Measurements from ENCODE around the gene TCF4.

TCF4 gene

DNA sequence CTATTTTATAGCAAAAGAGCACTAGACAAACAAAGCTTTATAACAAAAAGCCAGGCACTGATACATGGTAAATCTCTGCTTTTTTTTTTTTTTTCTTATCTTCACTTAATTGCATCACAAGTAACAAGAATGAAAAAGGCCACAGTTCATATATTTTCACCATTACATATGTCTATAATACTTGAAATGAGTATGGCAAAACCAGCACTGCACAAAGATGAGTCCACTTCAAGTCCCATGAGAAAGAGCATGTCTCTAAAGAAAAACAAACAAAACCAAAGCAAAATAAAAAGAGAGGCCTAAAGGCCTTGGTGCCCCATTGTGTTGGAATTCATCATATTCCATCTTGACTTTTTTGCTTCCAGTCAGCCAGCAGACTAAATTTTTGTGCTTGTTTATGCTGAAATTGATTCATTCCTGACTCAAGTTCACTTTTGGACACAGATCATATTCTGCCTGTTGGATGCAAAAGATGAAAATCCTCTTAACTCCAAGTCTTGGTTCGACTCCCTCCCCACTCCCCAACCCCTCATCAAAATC is 363.8 kb downstream of the TCF4 start:
- no peaks in the 10 kb centered on the region for H3K9me3 ChIP-seq (ENCODE audit: control insufficient read depth, low read length)
- H3K9ac ChIP-seq (ENCODE audit: low read length), result no peak overlapping the region
- no peaks in the 10 kb centered on the region for H3K4me1 ChIP-seq (ENCODE audit: control insufficient read depth, insufficient read depth, low read length)
- H3K36me3 ChIP-seq (ENCODE audit: control insufficient read depth, insufficient read depth, low read length), result no peaks in the 10 kb centered on the region
- no peaks in the 10 kb centered on the region for H3K27me3 ChIP-seq (ENCODE audit: control insufficient read depth, insufficient read depth, low read length)
- H3K4me3 ChIP-seq (ENCODE audit: low read length), result no peak overlapping the region

DNA sequence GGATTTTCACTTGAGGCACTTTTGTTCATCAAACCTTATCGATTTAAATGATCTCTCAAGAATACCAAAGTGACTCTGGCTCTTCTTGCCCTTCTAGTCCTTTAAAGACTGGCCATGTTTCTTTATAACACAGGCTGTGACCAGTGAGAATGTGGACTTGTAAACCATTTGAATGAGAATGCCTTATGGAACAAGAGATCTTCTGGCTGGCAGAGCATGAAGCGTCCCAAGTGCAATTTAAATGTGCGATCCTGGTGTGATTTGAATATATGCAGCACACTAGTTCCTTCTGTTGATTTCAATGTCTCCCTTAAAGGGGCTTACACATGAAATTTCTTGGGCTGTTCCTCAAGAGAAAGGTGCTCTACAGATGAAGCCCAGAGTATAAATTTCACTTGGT is 366.4 kb downstream of the TCF4 start:
- Histone ChIP-seq H3K4me1 (ENCODE audit: control insufficient read depth, insufficient read depth, low read length) (no peaks in the 10 kb centered on the region), H3K36me3 (ENCODE audit: control insufficient read depth, insufficient read depth, low read length) (no peaks in the 10 kb centered on the region), H3K4me3 (ENCODE audit: low read length) (no peak overlapping the region), H3K27me3 (ENCODE audit: control insufficient read depth, insufficient read depth, low read length) (no peaks in the 10 kb centered on the region), H3K9me3 (ENCODE audit: control insufficient read depth, low read length) (no peaks in the 10 kb centered on the region), H3K9ac (ENCODE audit: low read length) (no peak overlapping the region)

GRCh38 chr18:55220523-55220922 is 367.5 kb downstream of the TCF4 start:
- H3K27me3 ChIP-seq (ENCODE audit: control insufficient read depth, insufficient read depth, low read length), result no peaks in the 10 kb centered on the region
- H3K36me3 ChIP-seq (ENCODE audit: control insufficient read depth, insufficient read depth, low read length), result no peaks in the 10 kb centered on the region
- no peaks in the 10 kb centered on the region for H3K4me1 ChIP-seq (ENCODE audit: control insufficient read depth, insufficient read depth, low read length)
- no peak overlapping the region for H3K9ac ChIP-seq (ENCODE audit: low read length)
- H3K9me3 ChIP-seq (ENCODE audit: control insufficient read depth, low read length), result no peaks in the 10 kb centered on the region
- H3K4me3 ChIP-seq (ENCODE audit: low read length), result no peak overlapping the region

DNA sequence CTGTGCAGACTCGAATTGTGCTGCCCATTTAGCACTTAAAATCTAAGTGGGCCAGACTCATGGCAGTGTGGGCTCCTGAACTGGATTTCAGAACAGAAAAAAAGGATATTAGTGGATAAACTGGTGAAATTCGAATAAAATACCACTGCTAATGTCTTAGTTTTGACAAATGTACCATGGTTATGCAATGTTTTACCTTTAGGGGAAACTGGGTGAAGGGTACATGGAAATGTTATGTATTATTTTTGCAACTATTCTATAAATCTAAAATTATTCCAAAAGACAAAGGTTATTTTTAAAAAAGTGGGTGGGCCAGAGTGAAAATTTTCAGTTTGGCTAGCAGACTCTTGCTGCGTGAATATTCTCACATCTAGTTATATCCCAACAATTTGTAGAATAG is 368.2 kb downstream of the TCF4 start:
- no peaks in the 10 kb centered on the region for H3K4me1 ChIP-seq (ENCODE audit: control insufficient read depth, insufficient read depth, low read length)

DNA sequence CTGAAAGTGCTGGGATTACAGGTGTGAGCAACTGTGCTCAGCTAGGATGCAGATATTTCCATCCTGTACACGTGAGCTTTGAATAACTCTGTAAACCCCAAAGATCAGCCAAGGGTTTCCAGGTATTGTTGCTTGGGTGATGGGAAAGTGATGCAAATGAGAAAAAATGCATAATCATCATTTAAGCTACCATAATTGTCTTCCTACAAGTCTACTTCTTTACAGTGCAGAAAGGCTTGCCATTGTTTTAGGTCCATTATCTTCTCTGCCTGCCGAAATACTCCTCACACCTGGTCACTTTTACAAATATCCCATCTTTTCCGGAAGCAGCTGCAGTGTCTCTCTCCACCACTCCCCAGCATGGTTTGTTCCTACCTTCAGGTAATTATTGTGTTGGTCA is 368.9 kb downstream of the TCF4 start:
- Histone ChIP-seq H3K4me3 (ENCODE audit: low read length) (no peak overlapping the region), H3K9me3 (ENCODE audit: control insufficient read depth, low read length) (no peaks in the 10 kb centered on the region), H3K4me1 (ENCODE audit: control insufficient read depth, insufficient read depth, low read length) (no peaks in the 10 kb centered on the region), H3K36me3 (ENCODE audit: control insufficient read depth, insufficient read depth, low read length) (no peaks in the 10 kb centered on the region), H3K9ac (ENCODE audit: low read length) (no peak overlapping the region), H3K27me3 (ENCODE audit: control insufficient read depth, insufficient read depth, low read length) (no peaks in the 10 kb centered on the region)

More for the DNA sequence above, 368.2 kb downstream of the TCF4 start:
- H3K27me3 ChIP-seq (ENCODE audit: control insufficient read depth, insufficient read depth, low read length), result no peaks in the 10 kb centered on the region
- no peak overlapping the region for H3K4me3 ChIP-seq (ENCODE audit: low read length)
- H3K9me3 ChIP-seq (ENCODE audit: control insufficient read depth, low read length), result no peaks in the 10 kb centered on the region
- no peaks in the 10 kb centered on the region for H3K36me3 ChIP-seq (ENCODE audit: control insufficient read depth, insufficient read depth, low read length)
- no peak overlapping the region for H3K9ac ChIP-seq (ENCODE audit: low read length)

GRCh38 chr18:55214969-55215368 is 373.0 kb downstream of the TCF4 start:
- no peaks in the 10 kb centered on the region for H3K36me3 ChIP-seq (ENCODE audit: control insufficient read depth, insufficient read depth, low read length)
- no peak overlapping the region for H3K4me3 ChIP-seq (ENCODE audit: low read length)
- no peaks in the 10 kb centered on the region for H3K27me3 ChIP-seq (ENCODE audit: control insufficient read depth, insufficient read depth, low read length)
- H3K9ac ChIP-seq (ENCODE audit: low read length), result no peak overlapping the region
- no peaks in the 10 kb centered on the region for H3K9me3 ChIP-seq (ENCODE audit: control insufficient read depth, low read length)
- H3K4me1 ChIP-seq (ENCODE audit: control insufficient read depth, insufficient read depth, low read length), result no peaks in the 10 kb centered on the region

GRCh38 chr18:55214534-55214933 is 373.5 kb downstream of the TCF4 start:
- H3K9me3 ChIP-seq (ENCODE audit: control insufficient read depth, low read length), result no peaks in the 10 kb centered on the region
- H3K36me3 ChIP-seq (ENCODE audit: control insufficient read depth, insufficient read depth, low read length), result no peaks in the 10 kb centered on the region
- H3K4me1 ChIP-seq (ENCODE audit: control insufficient read depth, insufficient read depth, low read length), result no peaks in the 10 kb centered on the region
- H3K9ac ChIP-seq (ENCODE audit: low read length), result no peak overlapping the region
- no peaks in the 10 kb centered on the region for H3K27me3 ChIP-seq (ENCODE audit: control insufficient read depth, insufficient read depth, low read length)
- no peak overlapping the region for H3K4me3 ChIP-seq (ENCODE audit: low read length)

GRCh38 chr18:55213586-55213985 is 374.4 kb downstream of the TCF4 start:
- Histone ChIP-seq H3K4me3 (ENCODE audit: low read length) (no peak overlapping the region), H3K36me3 (ENCODE audit: control insufficient read depth, insufficient read depth, low read length) (no peaks in the 10 kb centered on the region), H3K27me3 (ENCODE audit: control insufficient read depth, insufficient read depth, low read length) (no peaks in the 10 kb centered on the region), H3K9ac (ENCODE audit: low read length) (no peak overlapping the region), H3K4me1 (ENCODE audit: control insufficient read depth, insufficient read depth, low read length) (no peaks in the 10 kb centered on the region), H3K9me3 (ENCODE audit: control insufficient read depth, low read length) (no peaks in the 10 kb centered on the region)

DNA sequence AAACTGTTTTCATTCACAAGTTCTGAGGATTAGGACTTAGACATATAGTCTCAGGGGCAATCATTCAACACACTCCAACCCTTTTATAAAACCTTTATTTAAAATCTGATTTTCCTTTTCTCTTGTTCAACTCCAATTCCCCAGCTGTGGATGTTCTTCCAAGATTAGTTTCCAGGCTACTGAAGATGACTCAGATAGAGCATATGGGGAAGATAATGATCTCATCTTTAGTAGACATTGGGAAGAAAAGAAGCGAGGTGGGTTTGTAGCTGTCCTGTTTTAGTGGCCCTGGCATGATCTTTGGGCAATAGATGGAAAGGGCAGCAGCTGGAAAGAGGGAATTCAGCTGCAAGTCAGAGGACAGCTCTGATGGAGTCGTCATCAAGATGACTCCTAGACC is 381.1 kb downstream of the TCF4 start:
- no peaks in the 10 kb centered on the region for H3K4me1 ChIP-seq (ENCODE audit: control insufficient read depth, insufficient read depth, low read length)
- no peaks in the 10 kb centered on the region for H3K36me3 ChIP-seq (ENCODE audit: control insufficient read depth, insufficient read depth, low read length)
- no peaks in the 10 kb centered on the region for H3K27me3 ChIP-seq (ENCODE audit: control insufficient read depth, insufficient read depth, low read length)
- H3K9me3 ChIP-seq (ENCODE audit: control insufficient read depth, low read length), result no peaks in the 10 kb centered on the region
- no peak overlapping the region for H3K9ac ChIP-seq (ENCODE audit: low read length)
- H3K4me3 ChIP-seq (ENCODE audit: low read length), result no peak overlapping the region

DNA sequence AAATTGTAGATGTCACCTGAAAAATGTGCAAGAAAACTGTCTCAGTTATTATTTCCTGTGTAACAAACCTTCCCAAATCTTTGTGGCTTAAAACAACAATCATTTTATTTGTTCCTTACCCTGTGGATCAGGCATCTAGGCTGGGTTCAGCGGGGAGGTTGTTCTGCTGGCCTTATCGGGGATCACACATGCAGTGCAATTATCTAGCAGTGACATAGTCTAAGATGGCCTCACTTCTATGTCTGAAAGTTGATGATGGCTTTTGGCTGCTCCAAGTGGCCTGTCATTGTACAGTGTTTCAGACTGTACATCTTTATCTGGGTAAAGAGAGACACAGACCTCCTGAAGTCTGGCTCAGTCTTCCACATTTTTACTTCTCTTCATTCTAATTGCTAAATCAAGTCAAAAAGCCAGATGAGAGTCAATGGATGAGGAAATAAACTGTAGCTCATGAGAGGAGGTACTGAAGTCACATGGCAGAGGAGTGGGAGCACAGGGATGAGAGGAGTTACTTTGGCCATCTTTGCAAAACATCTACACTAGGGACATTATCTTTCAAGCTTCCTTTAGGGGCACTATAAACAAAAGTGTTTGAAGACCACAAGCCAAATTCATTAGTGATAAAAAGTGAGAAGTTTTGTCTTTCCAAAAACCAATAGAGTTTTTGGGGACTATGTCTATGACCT is 385.6 kb downstream of the TCF4 start:
- no peaks in the 10 kb centered on the region for H3K4me1 ChIP-seq (ENCODE audit: control insufficient read depth, insufficient read depth, low read length)
- no peak overlapping the region for H3K4me3 ChIP-seq (ENCODE audit: low read length)
- H3K36me3 ChIP-seq (ENCODE audit: control insufficient read depth, insufficient read depth, low read length), result no peaks in the 10 kb centered on the region
- no peaks in the 10 kb centered on the region for H3K9me3 ChIP-seq (ENCODE audit: control insufficient read depth, low read length)
- H3K9ac ChIP-seq (ENCODE audit: low read length), result no peak overlapping the region
- H3K27me3 ChIP-seq (ENCODE audit: control insufficient read depth, insufficient read depth, low read length), result no peaks in the 10 kb centered on the region

- Histone ChIP-seq H3K36me3 (ENCODE audit: control insufficient read depth, insufficient read depth, low read length) (no peaks in the 10 kb centered on the region), H3K9me3 (ENCODE audit: control insufficient read depth, low read length) (no peaks in the 10 kb centered on the region), H3K4me3 (ENCODE audit: low read length) (no peak overlapping the region), H3K9ac (ENCODE audit: low read length) (no peak overlapping the region), H3K4me1 (ENCODE audit: control insufficient read depth, insufficient read depth, low read length) (no peaks in the 10 kb centered on the region), H3K27me3 (ENCODE audit: control insufficient read depth, insufficient read depth, low read length) (no peaks in the 10 kb centered on the region)
These were observed 388.6 kb downstream of the TCF4 start for GRCh38 chr18:55199291-55199963.

GRCh38 chr18:55195863-55196262 is 392.1 kb downstream of the TCF4 start:
- Histone ChIP-seq H3K9ac (ENCODE audit: low read length) (no peak overlapping the region), H3K9me3 (ENCODE audit: control insufficient read depth, low read length) (no peaks in the 10 kb centered on the region)

More at GRCh38 chr18:55195863-55196262, 392.1 kb downstream of the TCF4 start:
- Histone ChIP-seq H3K4me3 (ENCODE audit: low read length) (no peak overlapping the region), H3K27me3 (ENCODE audit: control insufficient read depth, insufficient read depth, low read length) (no peaks in the 10 kb centered on the region), H3K4me1 (ENCODE audit: control insufficient read depth, insufficient read depth, low read length) (no peaks in the 10 kb centered on the region), H3K36me3 (ENCODE audit: control insufficient read depth, insufficient read depth, low read length) (no peaks in the 10 kb centered on the region)

Measured in mucosa of stomach (tissue), 1 donor.